Endothelial cell of umbilical vein (primary cell): ENCODE results near the gene GGNBP2. TPM values are rescaled to one million over a fixed set of nuclear protein-coding genes. Genes with fewer than 3 reads are reported as not detected.

Source experiments
- BruUV-seq: library from RNA; stranded (reverse); fragments of 400-500 nt; replicated peaks from 2 replicates; lab custom pipeline; 2021; lab: Mats Ljungman, UMichigan
- CTCF ChIA-PET: fragments of 300-600, 350-600 bp; sonication (Branson Sonifier 250); formaldehyde crosslinking; loops from one replicate; lab custom pipeline; 2021; ENCODE audit warnings: antibody characterized with exemption, inconsistent platforms; lab: Charles Lee
- POLR2A ChIA-PET: fragments of 300-600, 350-600 bp; sonication (Branson Sonifier 250); formaldehyde crosslinking; loops from one replicate; lab custom pipeline; 2021; ENCODE audit warnings: antibody characterized with exemption, inconsistent platforms; lab: Charles Lee
- DNase-seq: peaks from one replicate; pipeline ENCODE4 v3.0.0-alpha.2; 2011; ENCODE audit warnings: low read depth, low spot score
- FAIRE-seq: peaks from 2 replicates; lab custom pipeline; 2011; peaks lifted over from hg19 to GRCh38; lab: Jason Lieb, UNC
- H2AFZ ChIP-seq: 2 replicates; pipeline ENCODE4 v1.6.0; 2012; ENCODE audit warnings: low read depth, low read length, control low read depth, inconsistent platforms
- H3K27ac ChIP-seq: 2 replicates; pipeline ENCODE4 v1.5.1; 2011; ENCODE audit warnings: low read depth, mild to moderate bottlenecking, control low read depth, low read length, moderate library complexity; ENCODE audit not compliant: insufficient read depth
- H3K27me3 ChIP-seq, 2 experiments: 2 replicates each; pipeline versions ENCODE4 v1.6.0 to v1.6.1; 2011; ENCODE audit warnings: low read length in 2 of 2, mixed read lengths in 1 of 2; ENCODE audit not compliant: control insufficient read depth in 2 of 2, insufficient read depth in 2 of 2
- H3K36me3 ChIP-seq, 2 experiments: 2 replicates in 1 of 2; 3 replicates in 1 of 2; pipeline ENCODE4 v1.5.1; 2011; ENCODE audit warnings: low read length in 2 of 2, mild to moderate bottlenecking in 1 of 2, moderate library complexity in 1 of 2; ENCODE audit not compliant: control insufficient read depth in 2 of 2, insufficient read depth in 2 of 2; ENCODE audit errors: extremely low read depth in 1 of 2
- H3K4me1 ChIP-seq: 3 replicates; pipeline ENCODE4 v1.5.1; 2011; ENCODE audit warnings: mild to moderate bottlenecking, low read length; ENCODE audit not compliant: control insufficient read depth, insufficient read depth; ENCODE audit errors: extremely low read depth
- H3K4me2 ChIP-seq: 2 replicates; pipeline ENCODE4 v1.6.1; 2011; ENCODE audit warnings: low read length, control low read depth, mixed read lengths; ENCODE audit not compliant: insufficient read depth
- H3K4me3 ChIP-seq, 3 experiments: fragments of 200-600 bp in 1 of 3; sonication (generic), shearing (Covaris generic) in 1 of 3; replicated peaks in 1 of 3; 2 replicates each; pipeline ENCODE4 v1.5.1; 2011 to 2016; ENCODE audit warnings: control low read depth in 3 of 3, low read length in 3 of 3, mild to moderate bottlenecking in 2 of 3, inconsistent platforms in 1 of 3, low read depth in 1 of 3, moderate library complexity in 1 of 3; ENCODE audit not compliant: insufficient read depth in 1 of 3
- H3K79me2 ChIP-seq: 2 replicates; pipeline ENCODE4 v1.6.0; 2012; ENCODE audit warnings: low read length, inconsistent platforms; ENCODE audit not compliant: control insufficient read depth, insufficient read depth
- H3K9ac ChIP-seq: replicated peaks from 2 replicates; pipeline ENCODE3; 2011; ENCODE audit warnings: low read length, control low read depth; ENCODE audit not compliant: insufficient read depth; ENCODE audit errors: extremely low read depth
- H3K9me1 ChIP-seq: replicated peaks from 3 replicates; pipeline ENCODE4 v1.6.0; 2011; ENCODE audit warnings: mild to moderate bottlenecking, low read length; ENCODE audit not compliant: control insufficient read depth, insufficient read depth; ENCODE audit errors: extremely low read depth
- H3K9me3 ChIP-seq: replicated peaks from 2 replicates; pipeline ENCODE4 v1.5.1; 2012; ENCODE audit warnings: low read length, inconsistent platforms; ENCODE audit not compliant: control insufficient read depth, insufficient read depth
- H4K20me1 ChIP-seq: replicated peaks from 2 replicates; pipeline ENCODE3; 2011; ENCODE audit warnings: mild to moderate bottlenecking, low read length; ENCODE audit not compliant: control insufficient read depth, insufficient read depth; ENCODE audit errors: extremely low read depth
- EZH2 ChIP-seq: IDR thresholded peaks from 2 replicates; pipeline ENCODE4 v1.6.1; 2012; ENCODE audit warnings: borderline replicate concordance, low read depth, mild to moderate bottlenecking, moderate library complexity, low read length, inconsistent platforms; ENCODE audit not compliant: severe bottlenecking
- FOS ChIP-seq: IDR thresholded peaks from 2 replicates; pipeline ENCODE4 v1.6.1; 2011; ENCODE audit warnings: mild to moderate bottlenecking, low read length, moderate library complexity, borderline replicate concordance; ENCODE audit not compliant: insufficient read depth
- GATA2 ChIP-seq: IDR thresholded peaks from 2 replicates; pipeline ENCODE4 v1.7.0; 2011; ENCODE audit warnings: low read depth, mild to moderate bottlenecking, moderate library complexity, mixed read lengths, low read length; ENCODE audit not compliant: insufficient read length, insufficient read depth
- JUN ChIP-seq: IDR thresholded peaks from 2 replicates; pipeline ENCODE4 v1.6.1; 2011; ENCODE audit warnings: borderline replicate concordance, low read depth; ENCODE audit not compliant: insufficient read length, insufficient read depth
- POLR2A ChIP-seq: IDR thresholded peaks from 2 replicates; pipeline ENCODE4 v1.6.1; 2012; ENCODE audit warnings: low read depth, mild to moderate bottlenecking, control low read depth, low read length
- POLR2AphosphoS5 ChIP-seq: IDR thresholded peaks from 2 replicates; pipeline ENCODE4 v1.6.1; 2012; ENCODE audit warnings: low read depth, mild to moderate bottlenecking, control low read depth, low read length, moderate library complexity; ENCODE audit not compliant: insufficient read depth
- dilution Hi-C: fragments of 300-500 bp; cut with MboI; formaldehyde crosslinking; loops from one replicate; pipeline ENCODE4 v1.15.0; 2019; ENCODE audit warnings: low sequenced_read_pairs; ENCODE audit not compliant: extremely low pct_ligation_motif_present
- intact Hi-C: fragments of 100-400 bp; cut with micrococcal nuclease; formaldehyde crosslinking; loops from one replicate; pipeline ENCODE4 v1.10.0; 2022
- polyA plus RNA-seq, 4 experiments: library from polyadenylated mRNA; depleted of rRNA in 3 of 4; stranded (reverse) in 3 of 4; unstranded in 1 of 4; fragments of >200 nt; gene quantifications; 2 replicates each; pipeline versions ENCODE4 v1.2.1 to v1.2.3, GENCODE V29; 2011 to 2012; ENCODE audit warnings: missing spikeins in 1 of 4
- total RNA-seq: library from RNA; stranded (reverse); gene quantifications from 2 replicates; pipeline ENCODE4 v1.2.3, GENCODE V29; 2021
- TF ChIP-seq, protein P1 (sequence below), 2 donors: IDR thresholded peaks; 1 replicate in 1 of 2; 2 replicates in 1 of 2; pipeline ENCODE4 v1.5.1; 2011; ENCODE audit warnings: low read length in 2 of 2, mild to moderate bottlenecking in 2 of 2, moderate library complexity in 2 of 2, control low read depth in 1 of 2, inconsistent platforms in 1 of 2, low read depth in 1 of 2; ENCODE audit not compliant: insufficient read depth in 1 of 2; ENCODE audit errors: extremely low read depth in 1 of 2
- TF ChIP-seq, protein P2 (sequence below): IDR thresholded peaks from 2 replicates; pipeline ENCODE4 v1.6.1; 2011; ENCODE audit not compliant: insufficient read depth, insufficient read length

GGNBP2 gene
- total and polyA plus RNA-seq, 2 donors (not counting 3 experiments of a cell fraction or from before 2014, with no cell fraction given): 52.6 to 77.6 TPM

DNA sequence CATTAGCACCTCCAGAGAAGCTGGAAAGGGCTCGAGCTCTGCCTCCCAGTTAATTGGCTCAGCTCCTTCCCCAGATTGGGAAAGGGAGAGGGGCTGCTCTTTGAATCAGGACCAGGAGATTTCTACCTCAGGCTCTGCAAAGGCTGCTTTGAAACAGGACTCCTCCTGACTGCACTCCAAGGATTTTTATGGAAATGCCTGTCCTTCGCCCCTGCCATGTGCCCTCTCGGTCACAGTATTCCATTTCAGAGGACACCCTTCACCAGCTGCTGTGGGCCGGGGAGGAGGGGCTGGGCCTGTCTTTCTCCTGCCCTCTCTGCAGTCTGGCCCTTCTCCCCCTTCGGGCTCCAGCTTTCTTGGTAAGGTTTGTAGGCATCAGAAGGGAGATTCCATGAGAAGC is 70.2 kb downstream of the GGNBP2 start:
- FAIRE-seq (no peak), DNase-seq (no peak)
- Histone ChIP-seq H3K4me3 (no peak overlapping the region), H4K20me1 (no peaks in the 10 kb centered on the region), H3K4me2 (no peak overlapping the region), H3K36me3 (no peaks in the 10 kb centered on the region), H3K27ac (no peak overlapping the region), H3K9ac (no peak overlapping the region), H2AFZ (no peak overlapping the region), H3K79me2 (no peaks in the 10 kb centered on the region), H3K4me1 (no peaks in the 10 kb centered on the region), H3K27me3 (peaks cover 0 to 5% of the 10 kb centered on the region in 2 experiments), H3K9me3 (no peaks in the 10 kb centered on the region), H3K9me1 (no peaks in the 10 kb centered on the region)
- dilution Hi-C loops: no loop called here
- intact Hi-C loops: no loop called here
- CTCF ChIA-PET: interaction anchor here (3.2 kb wide), 1 partner anchor 11 kb away, joined by 17 read pairs; no protein-coding TSS in a partner anchor
- POLR2A ChIA-PET: no interaction called here
- no TSS peak for BruUV-seq
- no peak for TF ChIP-seq GATA2
- no peak for TF ChIP-seq POLR2A
- TF ChIP-seq, protein P1, sequence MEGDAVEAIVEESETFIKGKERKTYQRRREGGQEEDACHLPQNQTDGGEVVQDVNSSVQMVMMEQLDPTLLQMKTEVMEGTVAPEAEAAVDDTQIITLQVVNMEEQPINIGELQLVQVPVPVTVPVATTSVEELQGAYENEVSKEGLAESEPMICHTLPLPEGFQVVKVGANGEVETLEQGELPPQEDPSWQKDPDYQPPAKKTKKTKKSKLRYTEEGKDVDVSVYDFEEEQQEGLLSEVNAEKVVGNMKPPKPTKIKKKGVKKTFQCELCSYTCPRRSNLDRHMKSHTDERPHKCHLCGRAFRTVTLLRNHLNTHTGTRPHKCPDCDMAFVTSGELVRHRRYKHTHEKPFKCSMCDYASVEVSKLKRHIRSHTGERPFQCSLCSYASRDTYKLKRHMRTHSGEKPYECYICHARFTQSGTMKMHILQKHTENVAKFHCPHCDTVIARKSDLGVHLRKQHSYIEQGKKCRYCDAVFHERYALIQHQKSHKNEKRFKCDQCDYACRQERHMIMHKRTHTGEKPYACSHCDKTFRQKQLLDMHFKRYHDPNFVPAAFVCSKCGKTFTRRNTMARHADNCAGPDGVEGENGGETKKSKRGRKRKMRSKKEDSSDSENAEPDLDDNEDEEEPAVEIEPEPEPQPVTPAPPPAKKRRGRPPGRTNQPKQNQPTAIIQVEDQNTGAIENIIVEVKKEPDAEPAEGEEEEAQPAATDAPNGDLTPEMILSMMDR (IDR thresholded peaks at IDR 0.05; ENCODE audit: extremely low read depth in 1 of 2, insufficient read depth in 1 of 2, low read depth in 1 of 2, low read length in 2 of 2): no peak
- TF ChIP-seq EZH2: no peak
- TF ChIP-seq FOS: no peak
- no peak for TF ChIP-seq JUN
- no peak for TF ChIP-seq POLR2AphosphoS5
- TF ChIP-seq, protein P2, sequence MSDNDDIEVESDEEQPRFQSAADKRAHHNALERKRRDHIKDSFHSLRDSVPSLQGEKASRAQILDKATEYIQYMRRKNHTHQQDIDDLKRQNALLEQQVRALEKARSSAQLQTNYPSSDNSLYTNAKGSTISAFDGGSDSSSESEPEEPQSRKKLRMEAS: no peak
